Activated naive CD4-positive, alpha-beta T cell treated with anti-CD3 and anti-CD28 coated beads, Interleukin-2, amount 50 U/mL, for 24 hours (primary cell): ENCODE results near the gene ACTR3C.
"Not testable (repeated sequence)": the region's sequence is repeated elsewhere in the genome, so short reads cannot be mapped to it uniquely, and the experiment has no call there.

Experiments used
- H3K27ac Mint-ChIP-seq: one replicate; pipeline ENCODE4 v1.8.0; 2021; ENCODE audit warnings: mild to moderate bottlenecking, mixed read lengths
- H3K27me3 Mint-ChIP-seq: one replicate; pipeline ENCODE4 v1.8.0; 2021; ENCODE audit warnings: mixed read lengths
- H3K36me3 Mint-ChIP-seq: one replicate; pipeline ENCODE4 v1.8.0; 2021; ENCODE audit warnings: mixed read lengths
- H3K4me1 Mint-ChIP-seq: one replicate; pipeline ENCODE4 v1.8.0; 2021; ENCODE audit warnings: mixed read lengths
- H3K4me3 Mint-ChIP-seq: one replicate; pipeline ENCODE4 v1.8.0; 2021; ENCODE audit warnings: mild to moderate bottlenecking, mixed read lengths
- H3K9me3 Mint-ChIP-seq: one replicate; pipeline ENCODE4 v1.8.0; 2021; ENCODE audit warnings: mixed read lengths

ACTR3C gene

GRCh38 chr7:150290317-150290716, 33.0 kb downstream of the ACTR3C start:
- not testable (repeated sequence) for H3K27me3 Mint-ChIP-seq, H3K4me3 Mint-ChIP-seq, H3K4me1 Mint-ChIP-seq, H3K36me3 Mint-ChIP-seq, H3K27ac Mint-ChIP-seq, H3K9me3 Mint-ChIP-seq

- not testable (repeated sequence) for H3K27ac Mint-ChIP-seq, H3K27me3 Mint-ChIP-seq, H3K36me3 Mint-ChIP-seq, H3K4me3 Mint-ChIP-seq, H3K4me1 Mint-ChIP-seq, H3K9me3 Mint-ChIP-seq
Observed at GRCh38 chr7:150288816-150289215, 34.5 kb downstream of the ACTR3C start.

- not testable (repeated sequence) for H3K27me3 Mint-ChIP-seq, H3K36me3 Mint-ChIP-seq, H3K9me3 Mint-ChIP-seq, H3K4me1 Mint-ChIP-seq, H3K27ac Mint-ChIP-seq, H3K4me3 Mint-ChIP-seq
Observed at GRCh38 chr7:150287815-150288214, 35.5 kb downstream of the ACTR3C start.

- not testable (repeated sequence) for H3K36me3 Mint-ChIP-seq, H3K4me3 Mint-ChIP-seq, H3K9me3 Mint-ChIP-seq, H3K4me1 Mint-ChIP-seq, H3K27ac Mint-ChIP-seq, H3K27me3 Mint-ChIP-seq
Observed at GRCh38 chr7:150285849-150286754, 37.2 kb downstream of the ACTR3C start.

GRCh38 chr7:150283608-150284007, 39.7 kb downstream of the ACTR3C start:
- not testable (repeated sequence) for H3K36me3 Mint-ChIP-seq

GRCh38 chr7:150283111-150283510, 40.2 kb downstream of the ACTR3C start:
- H3K4me1 Mint-ChIP-seq, H3K4me3 Mint-ChIP-seq, H3K9me3 Mint-ChIP-seq, H3K36me3 Mint-ChIP-seq, H3K27ac Mint-ChIP-seq, H3K27me3 Mint-ChIP-seq: not testable (repeated sequence)

More at GRCh38 chr7:150283608-150284007, 39.7 kb downstream of the ACTR3C start:
- not testable (repeated sequence) for H3K27me3 Mint-ChIP-seq, H3K9me3 Mint-ChIP-seq, H3K4me1 Mint-ChIP-seq, H3K27ac Mint-ChIP-seq, H3K4me3 Mint-ChIP-seq

GRCh38 chr7:150281681-150282403, 41.5 kb downstream of the ACTR3C start:
- H3K4me1 Mint-ChIP-seq, H3K9me3 Mint-ChIP-seq, H3K36me3 Mint-ChIP-seq, H3K4me3 Mint-ChIP-seq, H3K27ac Mint-ChIP-seq, H3K27me3 Mint-ChIP-seq: not testable (repeated sequence)

- H3K36me3 Mint-ChIP-seq, H3K27ac Mint-ChIP-seq, H3K27me3 Mint-ChIP-seq, H3K4me1 Mint-ChIP-seq, H3K4me3 Mint-ChIP-seq, H3K9me3 Mint-ChIP-seq: not testable (repeated sequence)
Observed at GRCh38 chr7:150278383-150278782, 45.0 kb downstream of the ACTR3C start.

GRCh38 chr7:150276132-150276695, 47.1 kb downstream of the ACTR3C start:
- not testable (repeated sequence) for H3K9me3 Mint-ChIP-seq, H3K27ac Mint-ChIP-seq, H3K4me3 Mint-ChIP-seq, H3K36me3 Mint-ChIP-seq, H3K27me3 Mint-ChIP-seq, H3K4me1 Mint-ChIP-seq

GRCh38 chr7:150271898-150272297, 51.4 kb downstream of the ACTR3C start:
- not testable (repeated sequence) for H3K36me3 Mint-ChIP-seq, H3K9me3 Mint-ChIP-seq, H3K4me3 Mint-ChIP-seq, H3K27me3 Mint-ChIP-seq, H3K4me1 Mint-ChIP-seq, H3K27ac Mint-ChIP-seq

GRCh38 chr7:150270101-150270824, 53.1 kb downstream of the ACTR3C start:
- H3K4me3 Mint-ChIP-seq, H3K9me3 Mint-ChIP-seq, H3K4me1 Mint-ChIP-seq, H3K36me3 Mint-ChIP-seq, H3K27me3 Mint-ChIP-seq, H3K27ac Mint-ChIP-seq: not testable (repeated sequence)

GRCh38 chr7:150268798-150269197, 54.5 kb downstream of the ACTR3C start:
- H3K27me3 Mint-ChIP-seq, H3K4me1 Mint-ChIP-seq, H3K36me3 Mint-ChIP-seq, H3K27ac Mint-ChIP-seq, H3K4me3 Mint-ChIP-seq, H3K9me3 Mint-ChIP-seq: not testable (repeated sequence)

GRCh38 chr7:150268287-150268686, 55.1 kb downstream of the ACTR3C start:
- H3K27ac Mint-ChIP-seq, H3K4me1 Mint-ChIP-seq, H3K4me3 Mint-ChIP-seq, H3K9me3 Mint-ChIP-seq, H3K36me3 Mint-ChIP-seq, H3K27me3 Mint-ChIP-seq: not testable (repeated sequence)

- not testable (repeated sequence) for H3K36me3 Mint-ChIP-seq, H3K9me3 Mint-ChIP-seq, H3K27ac Mint-ChIP-seq, H3K4me3 Mint-ChIP-seq, H3K4me1 Mint-ChIP-seq, H3K27me3 Mint-ChIP-seq
Observed at GRCh38 chr7:150266953-150267665, 56.2 kb downstream of the ACTR3C start.

- not testable (repeated sequence) for H3K27ac Mint-ChIP-seq, H3K9me3 Mint-ChIP-seq, H3K36me3 Mint-ChIP-seq, H3K4me1 Mint-ChIP-seq, H3K27me3 Mint-ChIP-seq, H3K4me3 Mint-ChIP-seq
Observed at GRCh38 chr7:150262656-150263055, 60.7 kb downstream of the ACTR3C start.
